HG03520 (cell line): ENCODE measurements around the gene C1orf50.
A peak's percentile ranks its signal among the peaks of the same experiment; 100 is the strongest.

ENCODE experiments used
- ATAC-seq: cut with Tn5 transposase; IDR thresholded peaks from one replicate; pipeline ENCODE4 v1.9.1; 2021; ENCODE audit warnings: mild to moderate bottlenecking, moderate library complexity; ENCODE audit not compliant: unreplicated experiment

The C1orf50 gene

GRCh38 chr1:42758641-42759040, 8.4 kb upstream of the C1orf50 start:
- ATAC-seq, result no peak

- ATAC-seq, result no peak
Measured at GRCh38 chr1:42759114-42759513, 7.9 kb upstream of the C1orf50 start.

GRCh38 chr1:42761567-42761966, 5.5 kb upstream of the C1orf50 start:
- no peak for ATAC-seq

GRCh38 chr1:42762269-42762668, 4.8 kb upstream of the C1orf50 start:
- ATAC-seq, result no peak

- ATAC-seq, result no peak
Measured at GRCh38 chr1:42765269-42765668, 1.8 kb upstream of the C1orf50 start.

GRCh38 chr1:42765832-42766740, 963 bp upstream of the C1orf50 start:
- ATAC-seq, result peak; percentile 21

- ATAC-seq, result peak; percentile 6
Measured at GRCh38 chr1:42767510-42768000, 506 bp downstream of the C1orf50 start.

GRCh38 chr1:42768172-42768571, 1.1 kb downstream of the C1orf50 start:
- no peak for ATAC-seq

GRCh38 chr1:42769811-42770210, 2.8 kb downstream of the C1orf50 start:
- ATAC-seq, result no peak

- no peak for ATAC-seq
Measured at GRCh38 chr1:42773420-42773819, 6.4 kb downstream of the C1orf50 start.

- ATAC-seq, result no peak
Measured at GRCh38 chr1:42774928-42775526, 8.0 kb downstream of the C1orf50 start.

- no peak for ATAC-seq
Measured at GRCh38 chr1:42776502-42776901, 9.5 kb downstream of the C1orf50 start.

- no peak for ATAC-seq
Measured at GRCh38 chr1:42777852-42778251, 10.8 kb downstream of the C1orf50 start.

GRCh38 chr1:42779725-42780124, 12.7 kb downstream of the C1orf50 start:
- ATAC-seq, result no peak

GRCh38 chr1:42780176-42780575, 13.1 kb downstream of the C1orf50 start:
- no peak for ATAC-seq

- no peak for ATAC-seq
Measured at GRCh38 chr1:42783092-42783491, 16.0 kb downstream of the C1orf50 start.

- ATAC-seq, result no peak
Measured at GRCh38 chr1:42784547-42784945, 17.5 kb downstream of the C1orf50 start.

GRCh38 chr1:42784946-42785693, 18.1 kb downstream of the C1orf50 start, which contains the start of gene TMEM269:
TMEM269 (plus strand) TSS chr1:42784991; CDS start chr1:42789894, 4,903 bp downstream.
- no peak for ATAC-seq

GRCh38 chr1:42786097-42786496, 19.0 kb downstream of the C1orf50 start:
- no peak for ATAC-seq

GRCh38 chr1:42788021-42788420, 21.0 kb downstream of the C1orf50 start:
- no peak for ATAC-seq

- ATAC-seq, result no peak
Measured at GRCh38 chr1:42793824-42794223, 26.8 kb downstream of the C1orf50 start.
